Activated naive CD4-positive, alpha-beta T cell treated with Interleukin-2 at 50 U/mL for 16 hours (primary cell): ENCODE results near the gene GLB1L2.
A peak's percentile ranks its signal among the peaks of the same experiment; 100 is the strongest.

ENCODE experiments used
- DNase-seq: peaks from one replicate; pipeline ENCODE4 v3.0.0-alpha.2; 2020

GLB1L2 gene

DNA sequence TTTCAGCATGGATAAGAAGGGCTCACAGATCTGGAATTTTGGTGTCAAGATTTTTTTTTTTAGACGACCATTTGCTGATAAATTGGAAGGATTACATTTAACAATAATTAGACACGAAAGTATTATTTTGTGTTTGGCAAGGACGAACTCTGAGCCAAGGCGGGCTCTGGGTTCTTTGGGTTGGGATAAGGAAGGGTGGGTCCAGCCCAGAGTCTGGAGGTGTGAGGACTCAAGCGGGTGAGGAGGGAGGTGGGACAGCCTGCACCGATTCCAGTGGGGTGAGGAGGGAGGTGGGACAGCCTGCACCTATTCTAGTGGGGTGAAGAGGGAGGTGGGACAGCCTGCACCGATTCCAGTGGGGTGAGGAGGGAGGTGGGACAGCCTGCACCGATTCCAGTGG is 76.1 kb downstream of the GLB1L2 start:
- no peak for DNase-seq

DNA sequence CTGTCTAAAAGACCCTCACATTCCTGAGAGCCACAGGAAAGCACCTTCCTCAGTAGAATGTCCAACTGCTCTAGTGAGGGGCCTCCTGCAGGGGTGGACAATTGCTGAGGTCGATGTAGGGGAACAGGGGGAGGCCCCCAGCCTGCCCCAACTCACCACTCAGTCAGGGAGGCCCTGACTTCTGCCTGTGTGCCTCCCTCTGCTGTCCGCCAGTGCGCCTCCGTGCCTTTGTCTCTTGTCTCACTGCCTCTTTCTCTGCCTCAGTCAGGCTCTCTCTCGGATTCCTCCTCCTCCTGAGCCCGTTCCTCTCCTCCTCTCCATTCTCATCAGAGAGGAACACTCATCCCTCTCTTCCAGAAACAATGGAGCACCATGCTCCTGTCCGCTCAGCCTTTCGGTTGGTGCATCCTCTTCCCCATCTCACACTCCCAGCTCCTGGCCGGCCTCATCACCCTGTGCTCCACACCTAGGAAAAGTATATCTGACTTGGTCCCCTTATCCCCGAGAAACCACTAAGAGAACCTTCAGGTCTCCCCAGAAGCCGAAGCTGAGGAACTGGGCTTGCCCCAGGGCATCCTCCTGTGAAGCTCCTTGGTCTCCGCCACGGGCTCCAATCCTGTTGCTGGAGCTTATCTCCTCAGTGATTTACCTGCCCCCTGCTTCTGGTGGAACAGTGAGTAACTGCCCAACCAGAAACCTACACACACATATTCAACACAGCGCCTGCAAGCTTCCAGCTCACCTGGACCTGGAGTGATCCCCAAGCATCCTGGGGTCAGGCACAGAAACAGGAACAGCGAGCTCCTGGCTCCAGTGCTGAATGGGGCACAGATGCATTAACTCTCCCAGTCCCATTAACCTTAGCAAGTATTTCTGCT is 78.0 kb downstream of the GLB1L2 start:
- DNase-seq: no peak

DNA sequence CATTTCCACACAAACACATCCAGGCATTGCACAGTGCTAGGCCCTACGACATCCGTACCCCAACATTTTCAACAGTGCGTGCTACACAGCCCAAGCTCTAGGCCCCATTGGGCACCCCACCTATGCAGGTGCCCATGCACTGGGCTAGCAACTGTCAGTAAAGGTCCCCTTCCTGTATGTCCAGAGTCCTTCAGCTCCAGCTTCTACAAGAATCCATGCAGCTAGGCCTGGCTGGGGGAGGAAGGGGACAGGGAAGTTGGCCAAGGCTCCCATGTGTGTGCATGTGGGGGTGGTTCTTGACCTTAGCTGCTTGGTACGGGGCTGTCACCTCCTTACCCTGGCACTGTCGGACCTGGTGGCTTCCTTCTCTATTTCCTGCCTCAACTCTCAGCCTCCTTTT is 79.0 kb downstream of the GLB1L2 start:
- no peak for DNase-seq

DNA sequence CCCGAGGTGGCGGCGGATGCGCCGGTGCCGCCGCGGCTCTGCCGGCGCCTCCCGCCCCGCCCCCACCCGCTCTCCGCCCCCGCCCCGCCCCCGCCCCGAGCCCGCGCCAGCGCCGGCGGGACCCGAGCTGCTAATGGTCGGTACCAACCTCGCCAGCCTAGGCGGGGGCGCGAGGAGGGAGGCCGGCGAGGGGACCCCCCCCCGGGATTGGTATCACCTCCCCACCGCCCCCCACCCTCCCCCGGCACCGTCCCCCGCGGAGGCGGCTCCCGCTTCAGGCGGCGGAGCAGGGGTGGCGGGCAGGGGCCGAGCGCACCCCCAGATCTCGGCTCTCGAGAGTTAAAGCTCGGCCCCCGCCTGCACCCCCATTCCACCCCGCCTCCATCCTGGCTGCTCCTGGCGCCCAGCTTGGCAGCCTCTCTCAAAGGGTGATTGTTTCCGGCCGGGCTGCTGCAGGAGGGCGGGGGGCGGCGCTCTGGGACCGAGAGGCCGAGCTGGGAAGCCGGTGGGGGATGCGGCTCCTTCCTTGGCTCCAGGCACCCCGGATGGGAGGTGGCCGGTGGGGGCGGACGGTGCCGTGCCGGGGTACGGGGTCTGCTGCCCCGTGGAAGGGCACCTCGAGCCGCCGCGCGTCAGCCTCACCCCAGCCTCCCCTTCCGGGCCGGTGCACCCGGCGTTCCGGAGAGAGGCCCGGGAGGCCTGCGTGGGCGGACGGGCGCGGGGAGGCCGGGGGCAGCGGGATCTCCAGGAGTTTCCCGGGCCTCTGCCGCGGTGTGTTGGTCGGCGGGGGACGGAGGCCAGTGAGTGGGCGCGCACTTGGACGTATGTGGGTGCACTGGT is 80.6 kb downstream of the GLB1L2 start, which contains the start of gene B3GAT1:
B3GAT1 (minus strand) TSS at position 40 of the 840 bp plus-strand sequence. CDS start 24,583 bp downstream, outside the sequence.
- peak; percentile 22 for DNase-seq

DNA sequence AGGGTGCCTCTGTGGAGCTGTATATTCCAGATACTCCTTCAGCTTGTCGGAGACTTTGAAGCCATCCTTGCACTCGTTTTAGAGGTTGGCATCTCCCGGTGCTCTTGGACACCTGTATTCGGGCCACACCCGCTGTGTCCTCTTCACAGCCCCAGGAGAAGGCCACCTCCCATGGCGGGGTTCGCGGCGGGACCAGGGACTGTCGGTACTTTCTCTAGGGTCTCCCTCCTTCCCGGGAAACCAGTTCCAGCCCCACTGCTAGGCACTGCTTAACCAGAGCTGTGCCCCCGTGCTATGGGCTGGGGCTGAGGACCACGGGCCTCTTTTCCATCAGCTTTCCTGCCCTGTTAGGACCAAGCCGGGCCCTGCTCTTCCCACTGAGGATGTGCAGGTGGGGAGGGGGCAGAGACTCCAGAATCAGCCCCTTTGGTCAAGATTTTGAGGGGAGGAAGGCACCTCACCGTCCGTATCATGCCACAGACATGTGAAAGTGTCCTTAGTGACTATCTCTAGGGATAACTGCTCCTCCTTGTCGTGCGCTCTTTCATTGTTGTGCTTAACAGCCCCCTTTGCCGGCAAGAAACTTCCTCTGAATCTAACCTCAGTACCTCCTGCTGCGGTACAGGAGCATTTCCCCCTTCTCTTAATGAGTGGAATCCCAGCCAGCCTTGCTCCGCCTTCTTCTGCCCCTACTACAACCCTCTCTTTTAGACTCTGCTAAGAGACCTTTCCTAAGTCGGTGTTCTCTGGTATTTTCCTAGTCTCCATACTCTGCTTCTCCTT is 81.4 kb downstream of the GLB1L2 start:
- no peak for DNase-seq

DNA sequence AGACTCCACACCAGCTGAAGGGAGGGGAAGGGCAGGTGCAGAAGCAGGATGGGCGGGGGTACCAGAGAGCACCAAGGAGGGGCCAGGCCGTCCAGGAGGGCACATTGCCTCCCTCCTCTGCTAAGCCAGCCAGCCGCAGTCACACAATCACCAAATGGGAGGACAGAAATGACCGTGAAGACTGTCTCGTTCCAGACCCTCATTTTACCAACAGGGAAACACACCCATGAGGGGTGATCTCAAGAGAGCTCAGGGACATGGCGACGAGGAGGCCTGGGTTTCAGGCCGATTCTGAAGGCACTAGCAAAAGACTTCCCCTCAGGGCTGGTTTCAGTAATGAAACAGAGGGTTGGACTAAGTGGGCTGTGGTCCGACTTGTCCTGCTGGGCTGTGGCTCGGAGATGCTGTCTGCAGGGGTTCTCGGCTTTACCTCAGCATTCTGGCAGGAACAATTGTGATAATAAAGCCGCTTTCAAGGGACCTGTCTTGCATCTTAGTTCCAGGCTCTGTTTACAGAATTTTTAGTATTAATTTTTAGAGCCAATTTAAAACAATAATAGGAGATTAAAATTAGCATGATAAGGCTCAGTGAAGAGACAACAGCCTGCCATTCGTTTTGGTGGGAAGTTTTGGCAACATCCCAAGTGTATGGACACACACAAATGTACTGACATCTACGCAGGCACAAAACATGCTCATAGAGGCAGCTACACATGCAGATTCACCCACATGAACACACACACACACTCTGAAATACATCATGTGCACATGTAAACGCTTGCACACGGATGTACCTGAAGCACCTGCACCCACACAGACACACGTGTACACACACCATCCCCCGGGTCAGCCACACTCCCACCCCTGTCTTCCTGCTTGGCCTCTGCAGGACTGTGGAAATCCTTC is 82.3 kb downstream of the GLB1L2 start:
- no peak for DNase-seq

DNA sequence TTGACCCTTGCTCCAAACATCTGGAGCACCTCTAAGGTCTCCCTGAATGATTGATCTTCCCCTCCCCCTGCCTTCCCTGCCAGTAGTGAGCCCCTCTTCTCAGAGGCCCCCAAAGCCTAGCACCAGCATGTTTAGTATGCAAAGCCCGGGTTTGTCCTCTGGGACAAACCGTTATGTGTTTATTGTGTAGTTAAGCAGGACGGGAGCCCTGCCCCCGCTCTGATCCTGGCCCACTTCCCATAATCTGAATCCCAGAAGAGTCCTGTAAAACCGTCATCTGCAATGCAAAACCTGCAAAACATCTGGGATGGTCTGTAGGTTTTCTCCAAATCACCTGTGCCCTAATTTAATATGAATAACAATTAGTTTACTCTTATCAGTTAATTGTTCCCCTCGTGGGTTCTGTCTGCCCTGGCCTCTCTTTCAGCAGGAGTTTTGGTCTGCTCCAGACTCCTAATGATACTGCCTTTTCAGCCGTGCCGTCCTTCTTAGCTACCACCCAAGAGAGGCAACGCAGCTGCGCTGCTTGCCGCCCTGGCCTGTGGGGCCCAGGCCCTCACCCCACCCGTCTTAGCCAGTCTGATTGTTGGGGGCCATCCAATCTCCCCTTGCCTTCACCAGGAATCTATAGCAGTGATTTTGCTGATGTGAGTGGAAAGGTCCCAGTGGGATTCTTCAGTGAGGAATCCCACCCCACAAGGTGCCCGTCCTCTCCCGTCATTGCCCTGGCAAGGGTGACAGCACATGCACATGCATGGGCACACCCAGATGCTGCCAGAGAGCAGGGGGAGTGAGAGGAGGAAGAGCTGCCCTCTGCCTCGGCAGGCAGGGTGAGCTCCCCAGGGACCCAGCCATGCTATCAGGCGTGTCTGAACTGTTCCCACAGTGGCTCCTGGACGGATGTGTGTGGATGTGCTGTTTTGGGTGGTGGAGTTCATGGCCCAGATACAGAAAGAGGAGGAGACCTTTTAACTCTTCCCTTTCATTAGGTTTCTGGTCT is 83.3 kb downstream of the GLB1L2 start:
- DNase-seq: no peak

DNA sequence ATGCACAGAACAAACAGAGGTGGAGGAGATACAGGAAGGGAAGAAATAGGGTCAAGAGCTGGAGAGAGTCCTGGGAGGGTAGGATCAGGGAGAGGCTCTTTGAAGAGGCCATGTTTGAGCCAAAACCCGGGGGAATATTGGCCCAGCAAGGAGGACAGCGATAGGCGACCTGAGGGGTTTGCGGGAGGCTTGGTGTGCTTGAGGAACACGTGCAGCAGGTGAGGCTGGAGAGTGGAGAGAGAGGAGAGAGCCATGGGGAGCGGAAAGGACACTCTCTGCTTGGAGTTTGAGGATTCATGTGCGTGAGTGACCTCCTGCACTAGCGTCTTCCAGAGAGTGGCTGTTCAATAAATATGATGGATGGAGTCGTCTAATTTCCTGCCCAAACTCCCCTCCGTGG is 84.9 kb downstream of the GLB1L2 start:
- DNase-seq: no peak

DNA sequence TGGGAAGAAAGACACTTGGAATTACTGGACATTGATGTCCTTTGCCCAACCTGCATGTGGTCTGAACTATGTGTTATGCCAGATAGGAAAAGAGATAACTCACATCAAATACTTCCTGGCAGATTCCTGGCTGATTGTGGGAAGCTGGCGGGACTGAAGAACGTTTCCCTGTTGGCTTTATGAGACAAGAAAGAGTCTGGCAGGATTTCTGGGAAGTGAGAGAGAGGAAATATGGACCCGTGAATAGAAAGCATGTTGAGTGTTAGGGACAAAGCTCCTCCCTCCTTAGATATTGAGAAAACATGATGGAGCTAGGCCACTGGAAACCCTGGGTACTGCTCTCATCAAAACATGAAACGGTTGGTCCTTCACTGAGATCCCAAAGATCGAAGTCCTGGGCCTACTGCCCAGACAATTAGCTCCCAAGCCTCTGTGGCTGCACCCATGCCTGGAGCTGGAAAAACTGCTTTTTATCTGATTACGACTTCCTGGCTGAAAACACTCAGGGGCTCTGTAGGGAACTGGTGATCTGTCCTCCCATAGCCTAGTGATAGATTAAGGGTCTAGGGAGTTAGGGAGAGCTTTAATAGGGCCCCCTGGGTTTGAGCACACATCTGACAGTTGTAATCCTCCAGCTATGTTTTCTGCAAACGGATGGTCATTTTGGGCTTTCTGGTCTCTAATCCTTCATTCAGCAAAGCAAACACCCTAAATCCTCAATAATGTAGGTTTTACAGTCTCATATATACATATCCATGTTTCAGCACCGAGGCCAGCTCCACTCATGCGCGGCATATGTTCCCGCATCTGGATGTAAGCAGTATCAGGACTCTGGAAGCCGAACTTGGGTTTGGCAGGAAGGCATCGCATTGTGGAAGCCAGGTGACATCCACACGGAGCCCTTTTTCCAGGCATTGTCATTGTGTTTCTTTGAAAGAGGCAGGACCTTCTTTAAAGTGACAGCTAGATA is 86.4 kb downstream of the GLB1L2 start:
- no peak for DNase-seq

DNA sequence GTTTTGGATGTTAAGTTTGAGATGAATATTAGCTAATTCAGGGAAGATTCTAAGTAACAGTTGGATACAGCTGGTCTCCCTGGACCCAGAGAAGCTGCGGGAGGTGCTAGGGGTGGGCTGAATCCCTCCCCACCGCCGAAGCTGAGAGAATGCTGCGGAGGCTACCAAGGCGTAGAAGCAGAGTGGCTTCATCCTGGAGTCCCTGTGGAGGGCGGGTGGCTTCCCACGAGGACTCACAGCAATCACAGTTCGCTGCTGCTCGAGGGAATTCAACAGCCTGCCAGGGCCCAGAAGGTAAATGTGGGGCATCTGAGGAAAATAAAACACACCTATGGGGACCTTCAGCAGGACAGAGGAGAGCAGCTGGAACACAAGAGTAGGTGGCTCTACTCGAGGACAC is 91.3 kb downstream of the GLB1L2 start:
- DNase-seq: no peak

DNA sequence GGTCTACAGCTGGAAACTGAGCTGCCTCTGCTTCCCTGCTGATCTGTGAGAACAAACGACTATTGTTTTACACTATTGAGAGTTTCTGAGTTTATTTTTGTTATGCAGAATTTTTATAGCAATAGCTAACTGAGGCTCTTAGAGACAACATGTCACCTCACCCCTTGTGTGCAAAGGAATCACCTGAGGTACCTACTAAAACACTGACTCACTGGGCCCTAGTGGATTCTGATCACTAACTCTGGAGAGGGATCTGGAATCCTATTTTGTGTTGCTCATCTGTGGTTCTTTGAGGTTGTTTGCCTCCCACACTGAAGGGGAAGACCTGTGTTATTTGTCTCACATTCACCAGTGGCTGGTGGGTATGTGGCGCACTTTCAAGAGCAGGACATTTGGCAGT is 93.6 kb downstream of the GLB1L2 start:
- no peak for DNase-seq
